Measurements from ENCODE around the gene OPHN1. TPM values are rescaled to one million over a fixed set of nuclear protein-coding genes. Genes with fewer than 3 reads are reported as not detected.
"Not testable (repeated sequence)": the region's sequence is repeated elsewhere in the genome, so short reads cannot be mapped to it uniquely, and the experiment has no call there.

Gene OPHN1
- total and polyA plus RNA-seq, 2 experiments from 2014 or later, result 4.5 to 5.6 TPM

DNA sequence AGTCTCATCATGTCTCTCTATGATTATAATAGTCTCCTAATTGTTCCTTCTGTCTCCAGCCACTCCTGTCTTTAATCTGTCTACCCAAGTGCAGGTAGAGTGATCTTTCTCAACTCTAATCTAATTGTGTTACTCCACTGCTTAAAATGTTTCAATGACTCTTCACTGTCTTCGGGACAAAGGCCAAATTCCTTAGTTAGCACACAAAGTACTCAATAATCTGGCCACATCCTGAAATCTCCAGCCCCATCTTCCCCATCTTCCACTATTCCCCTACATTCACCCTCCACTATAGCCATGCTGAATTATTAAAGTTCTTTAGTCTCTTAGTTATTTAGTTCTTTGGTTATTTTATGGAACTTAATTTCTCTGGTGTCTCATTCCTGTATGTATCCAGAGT is 353.3 kb downstream of the OPHN1 start:
- WGBS (ENCODE audit: low lambda C conversion rate, missing lambda C conversion rate), result 52% methylated on average over 1 of the region's 1 CpG
- H3K4me2 ChIP-seq, result no peak overlapping the region

GRCh38 chrX:68078801-68079200 is 354.5 kb downstream of the OPHN1 start:
- DNase-seq (ENCODE audit: low spot score); H4K20me1 ChIP-seq (ENCODE audit: insufficient read depth, poor library complexity, severe bottlenecking); H3K4me3 ChIP-seq; H3K4me2 ChIP-seq; H3K27ac ChIP-seq; H3K9me2 ChIP-seq (replicated peaks; ENCODE audit: insufficient read depth); H3K36me3 ChIP-seq (replicated peaks; ENCODE audit: insufficient read depth, low read depth); H3K9me3 ChIP-seq (ENCODE audit: low read depth); H3K4me1 ChIP-seq (ENCODE audit: insufficient read depth); H3K27me3 ChIP-seq; H3K79me2 ChIP-seq; H2AFZ ChIP-seq: not testable (repeated sequence)

More for the DNA sequence above, 353.3 kb downstream of the OPHN1 start:
- Histone ChIP-seq H3K27me3 (no peaks in the 10 kb centered on the region), H3K4me1 (ENCODE audit: insufficient read depth) (no peaks in the 10 kb centered on the region), H3K36me3 (replicated peaks; ENCODE audit: insufficient read depth, low read depth) (no peaks in the 10 kb centered on the region), H4K20me1 (ENCODE audit: insufficient read depth, poor library complexity, severe bottlenecking) (no peaks in the 10 kb centered on the region), H3K4me3 (no peak overlapping the region), H3K9me3 (ENCODE audit: low read depth) (no peaks in the 10 kb centered on the region), H3K79me2 (no peaks in the 10 kb centered on the region), H3K27ac (no peak overlapping the region), H3K9me2 (replicated peaks; ENCODE audit: insufficient read depth) (no peaks in the 10 kb centered on the region), H2AFZ (no peak overlapping the region)
- TF ChIP-seq EZH2 (IDR thresholded peaks at IDR 0.05; ENCODE audit: borderline replicate concordance) (no peak), EZH2phosphoT487 (IDR thresholded peaks at IDR 0.05; ENCODE audit: low read depth, severe bottlenecking, unreplicated experiment) (no peak)
- TF ChIP-seq, protein P1, sequence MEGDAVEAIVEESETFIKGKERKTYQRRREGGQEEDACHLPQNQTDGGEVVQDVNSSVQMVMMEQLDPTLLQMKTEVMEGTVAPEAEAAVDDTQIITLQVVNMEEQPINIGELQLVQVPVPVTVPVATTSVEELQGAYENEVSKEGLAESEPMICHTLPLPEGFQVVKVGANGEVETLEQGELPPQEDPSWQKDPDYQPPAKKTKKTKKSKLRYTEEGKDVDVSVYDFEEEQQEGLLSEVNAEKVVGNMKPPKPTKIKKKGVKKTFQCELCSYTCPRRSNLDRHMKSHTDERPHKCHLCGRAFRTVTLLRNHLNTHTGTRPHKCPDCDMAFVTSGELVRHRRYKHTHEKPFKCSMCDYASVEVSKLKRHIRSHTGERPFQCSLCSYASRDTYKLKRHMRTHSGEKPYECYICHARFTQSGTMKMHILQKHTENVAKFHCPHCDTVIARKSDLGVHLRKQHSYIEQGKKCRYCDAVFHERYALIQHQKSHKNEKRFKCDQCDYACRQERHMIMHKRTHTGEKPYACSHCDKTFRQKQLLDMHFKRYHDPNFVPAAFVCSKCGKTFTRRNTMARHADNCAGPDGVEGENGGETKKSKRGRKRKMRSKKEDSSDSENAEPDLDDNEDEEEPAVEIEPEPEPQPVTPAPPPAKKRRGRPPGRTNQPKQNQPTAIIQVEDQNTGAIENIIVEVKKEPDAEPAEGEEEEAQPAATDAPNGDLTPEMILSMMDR (IDR thresholded peaks at IDR 0.05; ENCODE audit: poor library complexity), result no peak
- DNase-seq (ENCODE audit: low spot score), result no peak

GRCh38 chrX:68077378-68077777 is 355.9 kb downstream of the OPHN1 start:
- no peak overlapping the region for H3K27ac ChIP-seq
- no peaks in the 10 kb centered on the region for H3K9me2 ChIP-seq (replicated peaks; ENCODE audit: insufficient read depth)
- no peaks in the 10 kb centered on the region for H3K36me3 ChIP-seq (replicated peaks; ENCODE audit: insufficient read depth, low read depth)
- TF ChIP-seq, protein P1 (IDR thresholded peaks at IDR 0.05; ENCODE audit: poor library complexity), result no peak
- TF ChIP-seq EZH2 (IDR thresholded peaks at IDR 0.05; ENCODE audit: borderline replicate concordance) (no peak), EZH2phosphoT487 (IDR thresholded peaks at IDR 0.05; ENCODE audit: low read depth, severe bottlenecking, unreplicated experiment) (no peak)
- DNase-seq (ENCODE audit: low spot score), result no peak
- H4K20me1 ChIP-seq (ENCODE audit: insufficient read depth, poor library complexity, severe bottlenecking), result no peaks in the 10 kb centered on the region
- no peaks in the 10 kb centered on the region for H3K9me3 ChIP-seq (ENCODE audit: low read depth)
- H2AFZ ChIP-seq, result no peak overlapping the region
- H3K4me1 ChIP-seq (ENCODE audit: insufficient read depth), result no peaks in the 10 kb centered on the region
- H3K79me2 ChIP-seq, result no peaks in the 10 kb centered on the region
- H3K4me2 ChIP-seq, result no peak overlapping the region
- H3K4me3 ChIP-seq, result no peak overlapping the region
- no peaks in the 10 kb centered on the region for H3K27me3 ChIP-seq

DNA sequence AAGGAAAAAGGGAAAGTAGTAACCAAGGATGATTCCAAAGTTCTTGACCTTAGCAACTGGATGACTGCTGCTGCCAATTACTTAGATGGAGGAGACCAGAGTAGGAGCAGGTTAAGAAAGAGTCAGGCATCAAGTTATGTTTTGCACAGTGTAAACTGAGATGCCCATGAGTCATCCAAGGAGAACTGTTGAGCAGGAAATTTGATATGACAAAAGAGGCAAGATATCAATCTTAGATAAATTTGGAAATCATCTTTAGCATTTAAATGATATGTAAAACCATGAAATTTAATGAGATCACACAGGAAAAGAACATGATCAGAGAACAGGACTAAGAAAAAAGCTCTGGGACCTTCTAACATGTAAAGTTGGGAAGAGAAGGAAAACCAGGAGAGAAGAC is 361.3 kb downstream of the OPHN1 start:
- Histone ChIP-seq H3K36me3 (replicated peaks; ENCODE audit: insufficient read depth, low read depth) (no peaks in the 10 kb centered on the region), H2AFZ (no peak overlapping the region), H3K4me2 (no peak overlapping the region), H4K20me1 (ENCODE audit: insufficient read depth, poor library complexity, severe bottlenecking) (no peaks in the 10 kb centered on the region), H3K79me2 (no peaks in the 10 kb centered on the region), H3K9me2 (replicated peaks; ENCODE audit: insufficient read depth) (no peaks in the 10 kb centered on the region), H3K9me3 (ENCODE audit: low read depth) (no peaks in the 10 kb centered on the region), H3K27ac (no peak overlapping the region), H3K4me3 (no peak overlapping the region), H3K27me3 (no peaks in the 10 kb centered on the region), H3K4me1 (ENCODE audit: insufficient read depth) (no peaks in the 10 kb centered on the region)
- DNase-seq (ENCODE audit: low spot score), result no peak
- no peak for TF ChIP-seq EZH2phosphoT487 (IDR thresholded peaks at IDR 0.05; ENCODE audit: low read depth, severe bottlenecking, unreplicated experiment)

DNA sequence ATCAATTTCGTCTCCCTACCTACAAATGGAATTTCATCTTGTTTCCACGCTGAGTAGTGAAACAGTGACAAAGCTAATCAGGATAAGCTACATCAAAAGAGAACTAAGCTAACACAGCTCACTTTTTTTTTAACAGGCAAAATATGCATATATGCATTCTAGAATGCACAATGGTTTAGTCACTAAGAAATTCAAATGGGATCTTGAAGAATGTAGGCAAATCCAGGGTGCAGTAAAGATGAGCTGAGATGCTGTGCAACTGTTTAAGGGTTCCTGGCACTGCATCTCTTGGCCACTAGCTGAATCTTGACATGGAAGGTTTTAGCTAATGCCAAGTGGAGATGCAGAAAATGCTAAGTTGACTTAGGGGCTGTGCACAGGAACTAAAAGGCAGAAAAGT is 363.2 kb downstream of the OPHN1 start:
- not testable (repeated sequence) for H4K20me1 ChIP-seq (ENCODE audit: insufficient read depth, poor library complexity, severe bottlenecking); H3K36me3 ChIP-seq (replicated peaks; ENCODE audit: insufficient read depth, low read depth); H3K27ac ChIP-seq; H3K4me1 ChIP-seq (ENCODE audit: insufficient read depth); H3K4me3 ChIP-seq; H2AFZ ChIP-seq; DNase-seq (ENCODE audit: low spot score); H3K27me3 ChIP-seq; H3K9me3 ChIP-seq (ENCODE audit: low read depth); H3K9me2 ChIP-seq (replicated peaks; ENCODE audit: insufficient read depth); H3K4me2 ChIP-seq; H3K79me2 ChIP-seq
- 62% methylated on average over 2 of the region's 2 CpGs for WGBS (ENCODE audit: low lambda C conversion rate, missing lambda C conversion rate)

All from hepatocyte (in vitro differentiated cells).